PC-9 (cell line): ENCODE results near the gene TBX2.

ENCODE experiments used
- CTCF ChIP-seq: fragments of 200-600 bp; sonication (generic); conservative IDR thresholded peaks from 2 replicates; pipeline ENCODE4 v1.6.1; 2017; ENCODE audit warnings: mixed run types, antibody characterized with exemption, mild to moderate bottlenecking, moderate library complexity
- EZH2 ChIP-seq: fragments of 200-600 bp; sonication (generic); IDR thresholded peaks from 2 replicates; pipeline ENCODE4 v1.8.0; 2017; ENCODE audit warnings: antibody characterized with exemption, low read depth

- TF ChIP-seq CTCF (no peak), EZH2 (no peak)
These were observed 32.1 kb downstream of the TBX2 start for GRCh38 chr17:61431594-61432311.
